Smooth muscle cell (in vitro differentiated cells): Measurements from ENCODE around the gene OPTC. TPM values are rescaled to one million over a fixed set of nuclear protein-coding genes. Genes with fewer than 3 reads are reported as not detected.

ENCODE experiments used
- DNase-seq: peaks from one replicate; lab custom pipeline; 2025; ENCODE audit not compliant: unreplicated experiment; lab: John Stamatoyannopoulos, UW
- H2AFZ ChIP-seq: fragments of 200-600 bp; sonication (generic); 2 replicates; pipeline ENCODE4 v1.6.0; 2016; ENCODE audit warnings: antibody characterized with exemption, low read depth, mild to moderate bottlenecking
- H3F3A ChIP-seq: fragments of 200-600 bp; sonication (generic); 2 replicates; pipeline ENCODE4 v1.6.0; 2017; ENCODE audit warnings: antibody characterized with exemption, low read depth
- H3K27ac ChIP-seq: fragments of 200-600 bp; sonication (generic); 2 replicates; pipeline ENCODE4 v1.5.1; 2016; ENCODE audit warnings: low read depth, mild to moderate bottlenecking
- H3K27me3 ChIP-seq: fragments of 200-600 bp; sonication (generic); 2 replicates; pipeline ENCODE4 v1.6.1; 2016; ENCODE audit warnings: low read depth, mild to moderate bottlenecking
- H3K36me3 ChIP-seq: fragments of 200-600 bp; sonication (generic); 2 replicates; pipeline ENCODE4 v1.5.1; 2016; ENCODE audit warnings: low read depth
- H3K4me1 ChIP-seq: fragments of 200-600 bp; sonication (generic); 2 replicates; pipeline ENCODE4 v1.5.1; 2016; ENCODE audit warnings: low read depth
- H3K4me2 ChIP-seq: fragments of 200-600 bp; sonication (generic); 2 replicates; pipeline ENCODE4 v1.6.0; 2016; ENCODE audit warnings: mild to moderate bottlenecking
- H3K4me3 ChIP-seq: fragments of 200-600 bp; sonication (generic); 2 replicates; pipeline ENCODE4 v1.5.1; 2016; ENCODE audit warnings: mild to moderate bottlenecking
- H3K79me2 ChIP-seq: fragments of 200-600 bp; sonication (generic); 2 replicates; pipeline ENCODE4 v1.6.0; 2016; ENCODE audit warnings: low read depth, mild to moderate bottlenecking
- H3K9ac ChIP-seq: fragments of 200-600 bp; sonication (generic); 2 replicates; pipeline ENCODE4 v1.6.0; 2016; ENCODE audit warnings: low read depth
- H3K9me3 ChIP-seq: fragments of 200-600 bp; sonication (generic); replicated peaks from 2 replicates; pipeline ENCODE4 v1.5.1; 2016; ENCODE audit warnings: low read depth
- H4K20me1 ChIP-seq: fragments of 200-600 bp; sonication (generic); 2 replicates; pipeline ENCODE4 v1.6.0; 2016; ENCODE audit warnings: low read depth
- WGBS: methylation state at CpG from one replicate; pipeline ENCODE4 v1.1.7; 2016; ENCODE audit warnings: low lambda C conversion rate; 5-methylcytosine and 5-hydroxymethylcytosine counted together
- polyA plus RNA-seq: library from polyadenylated mRNA; unstranded; fragments of >200 nt; fragmentation: Nextera tagmentation; extraction: Ambion mirVana; gene quantifications from 2 replicates; pipeline ENCODE4 v1.2.1, GENCODE V29; 2016
- total RNA-seq: library from RNA; depleted of rRNA; stranded (reverse); fragments of >200 nt; gene quantifications from 2 replicates; pipeline ENCODE4 v1.2.3, GENCODE V29; 2014
- TF ChIP-seq, protein P1 (sequence below): fragments of 200-600 bp; sonication (generic); IDR thresholded peaks from 2 replicates; pipeline ENCODE4 v1.5.1; 2017; ENCODE audit warnings: borderline replicate concordance, mild to moderate bottlenecking, antibody characterized with exemption; ENCODE audit not compliant: insufficient read depth, poor library complexity, severe bottlenecking

Gene OPTC
- total and polyA plus RNA-seq, 2 experiments from 2014 or later, result 0.46 TPM; not detected in 1

DNA sequence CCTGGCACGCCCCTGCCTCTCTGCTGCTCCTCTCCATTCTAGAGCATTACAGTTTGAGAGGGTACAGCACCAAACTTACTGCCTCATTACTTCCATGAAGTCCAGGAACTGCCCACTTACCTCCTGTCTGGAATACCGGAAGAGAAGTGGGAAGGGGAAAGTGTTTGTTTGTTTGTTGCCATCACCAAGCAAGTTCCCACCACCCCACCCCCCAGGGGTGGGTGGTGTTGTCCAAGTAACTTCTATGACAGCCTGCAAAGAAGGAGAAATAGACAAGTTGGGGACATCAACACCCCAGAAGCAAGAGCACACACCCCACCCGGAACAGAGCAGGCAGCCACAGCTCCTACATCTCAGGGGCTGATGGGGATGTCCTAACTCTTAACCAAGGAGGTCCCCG is 18.0 kb downstream of the OPTC start:
- DNase-seq, result no peak
- Histone ChIP-seq H3K79me2 (no peaks in the 10 kb centered on the region), H3K27ac (peak overlapping the region; percentile 99), H3K9me3 (no peaks in the 10 kb centered on the region), H3K9ac (peak overlapping the region; percentile 91), H2AFZ (peak overlapping the region; percentile 57), H3K4me1 (peaks cover 45% of the 10 kb centered on the region), H3K4me3 (no peak overlapping the region), H4K20me1 (no peaks in the 10 kb centered on the region), H3F3A (peaks cover 17% of the 10 kb centered on the region), H3K27me3 (no peaks in the 10 kb centered on the region), H3K36me3 (no peaks in the 10 kb centered on the region), H3K4me2 (peak overlapping the region; percentile 62)
- WGBS, result 80% methylated on average over 4 of the region's 4 CpGs
- TF ChIP-seq, protein P1, sequence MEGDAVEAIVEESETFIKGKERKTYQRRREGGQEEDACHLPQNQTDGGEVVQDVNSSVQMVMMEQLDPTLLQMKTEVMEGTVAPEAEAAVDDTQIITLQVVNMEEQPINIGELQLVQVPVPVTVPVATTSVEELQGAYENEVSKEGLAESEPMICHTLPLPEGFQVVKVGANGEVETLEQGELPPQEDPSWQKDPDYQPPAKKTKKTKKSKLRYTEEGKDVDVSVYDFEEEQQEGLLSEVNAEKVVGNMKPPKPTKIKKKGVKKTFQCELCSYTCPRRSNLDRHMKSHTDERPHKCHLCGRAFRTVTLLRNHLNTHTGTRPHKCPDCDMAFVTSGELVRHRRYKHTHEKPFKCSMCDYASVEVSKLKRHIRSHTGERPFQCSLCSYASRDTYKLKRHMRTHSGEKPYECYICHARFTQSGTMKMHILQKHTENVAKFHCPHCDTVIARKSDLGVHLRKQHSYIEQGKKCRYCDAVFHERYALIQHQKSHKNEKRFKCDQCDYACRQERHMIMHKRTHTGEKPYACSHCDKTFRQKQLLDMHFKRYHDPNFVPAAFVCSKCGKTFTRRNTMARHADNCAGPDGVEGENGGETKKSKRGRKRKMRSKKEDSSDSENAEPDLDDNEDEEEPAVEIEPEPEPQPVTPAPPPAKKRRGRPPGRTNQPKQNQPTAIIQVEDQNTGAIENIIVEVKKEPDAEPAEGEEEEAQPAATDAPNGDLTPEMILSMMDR, result no peak

DNA sequence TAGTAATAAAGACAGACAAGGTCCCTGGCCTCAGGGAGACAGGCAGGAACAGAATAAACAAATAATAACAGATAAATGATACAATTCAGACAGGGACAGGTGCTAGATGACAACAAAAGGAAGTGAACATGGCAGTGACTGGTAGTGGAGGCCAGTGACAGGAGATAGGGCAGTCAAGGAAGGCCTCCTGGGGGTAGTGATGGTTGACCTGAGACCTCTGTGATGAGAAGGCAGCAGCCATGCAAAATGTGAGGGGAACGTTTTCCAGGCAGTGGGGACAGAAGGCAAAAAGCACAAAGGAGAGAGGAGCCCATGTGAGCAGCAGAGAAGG is 18.5 kb downstream of the OPTC start:
- Histone ChIP-seq H3K27ac (peak overlapping the region; percentile 99), H3K4me2 (peak overlapping the region; percentile 62), H3K27me3 (no peaks in the 10 kb centered on the region), H3K4me3 (no peak overlapping the region), H3K79me2 (no peaks in the 10 kb centered on the region), H4K20me1 (no peaks in the 10 kb centered on the region), H3K9me3 (no peaks in the 10 kb centered on the region), H3K4me1 (peaks cover 41% of the 10 kb centered on the region), H3K9ac (peak overlapping the region; percentile 91), H3K36me3 (no peaks in the 10 kb centered on the region), H2AFZ (no peak overlapping the region), H3F3A (peaks cover 13% of the 10 kb centered on the region)
- DNase-seq, result no peak
- WGBS, result 31% methylated on average over 1 of the region's 1 CpG
- TF ChIP-seq, protein P1, result no peak

DNA sequence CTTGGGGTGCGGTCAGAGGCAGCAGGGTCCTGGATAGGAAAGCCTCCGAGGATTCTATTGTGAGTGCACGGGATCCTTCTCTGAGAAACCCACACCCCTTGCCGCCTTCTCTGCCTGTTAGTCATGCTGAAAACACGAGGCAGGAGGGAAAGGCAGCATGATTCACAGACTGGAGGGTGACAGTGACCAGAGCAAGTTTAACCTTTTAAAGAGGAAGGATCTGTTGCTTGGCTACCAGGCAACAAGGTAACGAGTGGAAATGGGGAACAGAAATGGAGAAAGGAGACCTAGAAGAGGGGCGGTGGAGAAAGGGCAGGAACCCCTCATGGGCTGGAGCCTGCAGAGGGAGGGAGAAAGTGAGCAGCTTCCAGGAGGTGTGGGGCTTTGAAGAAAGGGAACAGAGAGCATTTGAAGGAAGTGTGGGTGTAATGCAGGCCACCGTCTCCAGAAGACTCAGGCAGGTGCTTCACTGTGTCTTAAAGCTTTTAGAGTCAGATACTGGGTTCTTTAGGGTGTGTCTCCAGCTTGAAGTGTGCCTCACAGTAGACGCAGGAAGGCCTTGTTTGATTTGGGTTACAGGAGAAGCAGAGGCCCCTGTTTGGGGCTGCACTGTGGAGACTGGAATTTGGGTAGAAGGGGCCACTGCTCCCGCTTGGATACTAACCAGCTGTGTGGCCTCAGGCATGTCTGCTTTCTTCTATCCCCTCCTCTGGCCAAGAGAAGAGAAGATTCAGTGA is 19.1 kb downstream of the OPTC start:
- peaks cover 11% of the 10 kb centered on the region for H3F3A ChIP-seq

More for the DNA sequence above, 19.1 kb downstream of the OPTC start:
- no peaks in the 10 kb centered on the region for H3K36me3 ChIP-seq
- H3K4me2 ChIP-seq, result peak overlapping the region; percentile 81
- H3K79me2 ChIP-seq, result no peaks in the 10 kb centered on the region
- no peaks in the 10 kb centered on the region for H4K20me1 ChIP-seq
- peak overlapping the region; percentile 1 for H3K4me3 ChIP-seq
- H3K27me3 ChIP-seq, result no peaks in the 10 kb centered on the region
- H3K9me3 ChIP-seq, result no peaks in the 10 kb centered on the region
- no peak overlapping the region for H2AFZ ChIP-seq
- peak overlapping the region; percentile 99 for H3K27ac ChIP-seq
- TF ChIP-seq, protein P1, result no peak
- peaks cover 41% of the 10 kb centered on the region for H3K4me1 ChIP-seq
- peak; percentile 36 for DNase-seq
- 9% methylated on average over 10 of the region's 10 CpGs for WGBS
- peak overlapping the region; percentile 96 for H3K9ac ChIP-seq
